AG04450 (cell line): ENCODE data around the gene ASIC2. TPM values are rescaled to one million over a fixed set of nuclear protein-coding genes. Genes with fewer than 3 reads are reported as not detected.

Experiments used
- CTCF ChIA-PET: fragments of 300-600, 350-600 bp; formaldehyde crosslinking; extraction: SDS; loops from one replicate; lab custom pipeline; 2022; ENCODE audit warnings: antibody characterized with exemption, inconsistent platforms; lab: Charles Lee
- POLR2A ChIA-PET: fragments of 350-600 bp; formaldehyde crosslinking; extraction: SDS; loops from one replicate; lab custom pipeline; 2021; ENCODE audit warnings: antibody characterized with exemption, inconsistent platforms; lab: Yijun Ruan, JAX
- DNase-seq: peaks from one replicate; pipeline ENCODE4 v3.0.0-alpha.2; 2011; ENCODE audit warnings: low read depth, low spot score
- H3K27ac ChIP-seq: one replicate; pipeline ENCODE4 v1.5.1; 2012; ENCODE audit warnings: low read depth, low read length, control low read depth
- H3K27me3 ChIP-seq: one replicate; pipeline ENCODE4 v1.6.0; 2012; ENCODE audit warnings: low read length; ENCODE audit not compliant: control insufficient read depth, insufficient read depth
- H3K4me3 ChIP-seq: 2 replicates; pipeline ENCODE4 v1.5.1; 2011; ENCODE audit warnings: mild to moderate bottlenecking, low read depth, low read length, control low read depth
- H3K9me3 ChIP-seq: 2 replicates; pipeline ENCODE4 v1.5.1; 2012; ENCODE audit warnings: low read length; ENCODE audit not compliant: control insufficient read depth, insufficient read depth
- polyA plus RNA-seq: library from polyadenylated mRNA; depleted of rRNA; stranded (reverse); fragments of >200 nt; gene quantifications from 2 replicates; pipeline ENCODE4 v1.2.3, GENCODE V29; 2011
- TF ChIP-seq, protein P1 (sequence below): IDR thresholded peaks from 2 replicates; pipeline ENCODE4 v1.5.1; 2011; ENCODE audit warnings: low read depth, low read length, control low read depth, inconsistent platforms

ASIC2 gene
- polyA plus RNA-seq, 1 experiment = 0.19 TPM

- Histone ChIP-seq H3K27me3 (no peaks in the 10 kb centered on the region), H3K27ac (no peak overlapping the region), H3K4me3 (no peak overlapping the region), H3K9me3 (no peaks in the 10 kb centered on the region)
- TF ChIP-seq, protein P1, sequence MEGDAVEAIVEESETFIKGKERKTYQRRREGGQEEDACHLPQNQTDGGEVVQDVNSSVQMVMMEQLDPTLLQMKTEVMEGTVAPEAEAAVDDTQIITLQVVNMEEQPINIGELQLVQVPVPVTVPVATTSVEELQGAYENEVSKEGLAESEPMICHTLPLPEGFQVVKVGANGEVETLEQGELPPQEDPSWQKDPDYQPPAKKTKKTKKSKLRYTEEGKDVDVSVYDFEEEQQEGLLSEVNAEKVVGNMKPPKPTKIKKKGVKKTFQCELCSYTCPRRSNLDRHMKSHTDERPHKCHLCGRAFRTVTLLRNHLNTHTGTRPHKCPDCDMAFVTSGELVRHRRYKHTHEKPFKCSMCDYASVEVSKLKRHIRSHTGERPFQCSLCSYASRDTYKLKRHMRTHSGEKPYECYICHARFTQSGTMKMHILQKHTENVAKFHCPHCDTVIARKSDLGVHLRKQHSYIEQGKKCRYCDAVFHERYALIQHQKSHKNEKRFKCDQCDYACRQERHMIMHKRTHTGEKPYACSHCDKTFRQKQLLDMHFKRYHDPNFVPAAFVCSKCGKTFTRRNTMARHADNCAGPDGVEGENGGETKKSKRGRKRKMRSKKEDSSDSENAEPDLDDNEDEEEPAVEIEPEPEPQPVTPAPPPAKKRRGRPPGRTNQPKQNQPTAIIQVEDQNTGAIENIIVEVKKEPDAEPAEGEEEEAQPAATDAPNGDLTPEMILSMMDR = no peak
- CTCF ChIA-PET = no interaction called here
- no peak for DNase-seq
- POLR2A ChIA-PET = no interaction called here
These were observed 125.4 kb downstream of the ASIC2 start for GRCh38 chr17:33167736-33168135.

DNA sequence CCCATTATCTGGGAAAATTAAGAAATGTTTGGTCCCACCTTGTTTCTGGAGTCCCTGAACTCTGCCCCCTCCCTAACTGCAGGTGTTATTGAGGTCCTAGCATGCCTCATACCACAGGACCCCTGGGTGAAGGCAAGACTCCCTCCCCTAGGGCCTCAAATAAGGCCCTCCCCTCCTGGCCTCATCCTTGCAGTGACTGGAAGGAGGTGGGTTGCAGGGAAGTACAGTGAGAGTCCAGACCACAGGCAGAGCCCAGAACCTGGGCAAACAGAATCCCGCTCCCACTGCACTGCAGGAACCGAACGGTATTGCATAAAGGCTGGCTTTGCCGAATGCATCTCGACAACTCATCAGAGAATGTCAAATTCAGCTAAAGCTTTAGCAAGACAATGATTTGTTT lies 126.6 kb downstream of the ASIC2 start:
- Histone ChIP-seq H3K9me3 (no peaks in the 10 kb centered on the region), H3K27me3 (no peaks in the 10 kb centered on the region), H3K27ac (no peak overlapping the region), H3K4me3 (no peak overlapping the region)
- DNase-seq = no peak
- POLR2A ChIA-PET = no interaction called here
- CTCF ChIA-PET = no interaction called here
- TF ChIP-seq, protein P1 = no peak

- no peak for DNase-seq
- CTCF ChIA-PET = no interaction called here
- Histone ChIP-seq H3K27me3 (peaks cover 2% of the 10 kb centered on the region), H3K9me3 (no peaks in the 10 kb centered on the region), H3K27ac (no peak overlapping the region), H3K4me3 (no peak overlapping the region)
- TF ChIP-seq, protein P1 = no peak
- POLR2A ChIA-PET = no interaction called here
These were observed 128.8 kb downstream of the ASIC2 start for GRCh38 chr17:33164169-33164881.

GRCh38 chr17:33163533-33164168 lies 129.4 kb downstream of the ASIC2 start:
- no peak overlapping the region for H3K4me3 ChIP-seq
- CTCF ChIA-PET = no interaction called here
- H3K27ac ChIP-seq = no peak overlapping the region
- TF ChIP-seq, protein P1 = no peak
- POLR2A ChIA-PET = no interaction called here
- no peak for DNase-seq
- no peaks in the 10 kb centered on the region for H3K9me3 ChIP-seq
- peaks cover 2% of the 10 kb centered on the region for H3K27me3 ChIP-seq

DNA sequence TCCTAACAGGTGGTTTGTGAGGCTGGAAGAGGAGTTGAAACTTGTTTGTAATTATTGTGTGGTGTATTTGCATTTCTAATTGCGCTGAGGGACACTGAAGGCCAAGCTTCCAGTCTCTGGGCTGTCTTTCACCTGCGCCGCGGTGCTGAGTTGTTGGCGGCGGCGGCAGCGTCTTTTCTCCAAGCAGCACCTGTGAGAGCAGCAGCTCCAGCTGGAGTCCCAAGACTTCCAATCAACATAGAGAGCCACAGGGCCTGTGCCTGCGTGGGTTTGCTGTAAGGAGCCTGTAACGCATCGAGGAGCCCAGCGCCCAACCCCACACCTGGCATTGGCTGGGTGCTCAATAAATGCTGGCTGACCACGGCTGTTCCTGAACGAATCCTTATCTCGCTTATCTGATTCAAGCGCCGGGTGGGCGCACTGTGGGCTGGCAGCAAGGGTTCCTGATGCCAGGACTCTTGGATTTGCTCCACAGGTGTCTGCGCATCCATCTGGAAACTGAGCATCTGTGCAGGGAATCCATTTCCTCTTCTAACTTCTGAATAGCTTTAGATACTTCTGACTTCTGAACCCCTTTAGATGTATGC lies 138.1 kb downstream of the ASIC2 start:
- ChIA-PET POLR2A (no interaction called here), CTCF (no interaction called here)
- DNase-seq = no peak
- TF ChIP-seq, protein P1 = no peak
- Histone ChIP-seq H3K4me3 (no peak overlapping the region), H3K9me3 (no peaks in the 10 kb centered on the region), H3K27ac (no peak overlapping the region), H3K27me3 (no peaks in the 10 kb centered on the region)
